ENCODE data around the gene VPS8.

The VPS8 gene

DNA sequence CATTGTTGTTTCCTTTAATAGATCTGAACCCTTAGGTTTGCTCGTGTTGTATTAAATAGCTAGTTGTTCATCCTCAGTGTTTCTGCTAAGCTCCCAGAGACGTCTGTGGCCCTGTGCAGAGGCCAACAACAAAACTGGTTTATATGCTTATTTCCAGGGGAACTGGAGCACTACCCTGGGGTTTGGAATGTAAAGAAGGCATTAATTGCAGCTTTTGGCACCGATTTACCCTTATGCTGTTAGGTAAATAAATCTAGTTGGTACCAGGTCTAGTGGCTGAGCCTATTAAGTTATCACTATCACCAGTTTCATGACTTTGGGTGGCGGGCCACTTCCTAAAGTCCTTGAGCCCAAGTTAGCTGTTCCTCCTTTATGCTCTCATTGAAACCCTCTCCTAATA, 12.0 kb downstream of the VPS8 start:
- DNase-seq (ENCODE audit: low read depth in 2 of 2) = no peak
- H3K4me3 ChIP-seq (replicated peaks in 1 of 2; ENCODE audit: low read depth in 2 of 2, low read length in 2 of 2) = no peak overlapping the region
- TF ChIP-seq, protein P1, sequence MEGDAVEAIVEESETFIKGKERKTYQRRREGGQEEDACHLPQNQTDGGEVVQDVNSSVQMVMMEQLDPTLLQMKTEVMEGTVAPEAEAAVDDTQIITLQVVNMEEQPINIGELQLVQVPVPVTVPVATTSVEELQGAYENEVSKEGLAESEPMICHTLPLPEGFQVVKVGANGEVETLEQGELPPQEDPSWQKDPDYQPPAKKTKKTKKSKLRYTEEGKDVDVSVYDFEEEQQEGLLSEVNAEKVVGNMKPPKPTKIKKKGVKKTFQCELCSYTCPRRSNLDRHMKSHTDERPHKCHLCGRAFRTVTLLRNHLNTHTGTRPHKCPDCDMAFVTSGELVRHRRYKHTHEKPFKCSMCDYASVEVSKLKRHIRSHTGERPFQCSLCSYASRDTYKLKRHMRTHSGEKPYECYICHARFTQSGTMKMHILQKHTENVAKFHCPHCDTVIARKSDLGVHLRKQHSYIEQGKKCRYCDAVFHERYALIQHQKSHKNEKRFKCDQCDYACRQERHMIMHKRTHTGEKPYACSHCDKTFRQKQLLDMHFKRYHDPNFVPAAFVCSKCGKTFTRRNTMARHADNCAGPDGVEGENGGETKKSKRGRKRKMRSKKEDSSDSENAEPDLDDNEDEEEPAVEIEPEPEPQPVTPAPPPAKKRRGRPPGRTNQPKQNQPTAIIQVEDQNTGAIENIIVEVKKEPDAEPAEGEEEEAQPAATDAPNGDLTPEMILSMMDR (IDR thresholded peaks at IDR 0.05; ENCODE audit: low read depth, low read length) = no peak

DNA sequence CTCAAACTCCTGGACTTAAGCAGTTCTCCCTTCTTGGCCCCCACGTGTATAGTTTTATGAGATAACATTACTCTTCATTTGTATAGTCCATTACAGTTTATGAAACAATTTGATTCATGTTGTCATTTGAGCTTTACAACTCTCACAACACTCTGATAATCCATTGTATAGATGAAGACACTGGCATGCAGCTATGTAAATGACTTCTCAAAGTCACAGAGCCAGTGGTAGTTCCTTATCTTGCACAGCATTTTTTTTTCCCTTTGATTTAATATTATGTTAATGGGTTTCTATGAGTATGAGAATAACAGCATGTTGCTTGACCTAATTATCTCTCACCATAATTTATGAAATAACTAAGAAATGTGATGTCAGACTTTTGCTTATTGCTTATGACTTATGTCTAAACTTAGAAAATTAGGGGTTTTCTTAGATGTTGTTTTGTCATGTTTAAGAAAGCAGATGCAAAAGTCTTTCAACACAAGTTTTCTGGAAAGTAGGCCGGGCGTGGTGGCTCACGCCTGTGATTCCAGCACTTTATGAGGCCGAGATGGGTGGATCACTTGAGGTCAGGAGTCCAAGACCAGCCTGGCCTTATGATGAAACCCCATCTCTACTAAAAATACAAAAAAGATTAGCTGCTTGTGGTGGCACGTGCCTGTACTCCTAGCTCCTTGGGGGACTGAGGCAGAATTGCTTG, 13.3 kb downstream of the VPS8 start:
- no peak for DNase-seq (ENCODE audit: low read depth in 2 of 2)

DNA sequence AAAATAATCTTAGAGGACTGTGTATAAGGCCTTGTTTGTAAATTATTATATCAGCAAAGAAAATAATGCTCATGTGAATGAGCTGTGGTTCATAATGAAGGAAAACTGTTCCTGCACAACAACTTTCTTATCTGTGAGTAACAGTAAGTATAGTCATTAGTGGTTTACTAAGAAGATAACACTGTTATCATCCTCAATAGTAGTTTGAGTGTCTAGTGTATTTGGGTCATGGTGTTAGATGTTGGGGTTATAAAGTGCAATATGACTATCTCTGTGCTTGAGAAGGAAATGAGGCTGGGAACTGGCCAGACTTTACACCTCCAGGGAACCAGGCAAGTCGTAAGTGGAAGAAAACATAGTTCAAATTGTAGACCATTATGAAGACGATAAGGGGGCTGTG, 15.6 kb downstream of the VPS8 start:
- no peak for DNase-seq (ENCODE audit: low read depth in 2 of 2)
- no peak overlapping the region for H3K4me3 ChIP-seq (replicated peaks in 1 of 2; ENCODE audit: low read depth in 2 of 2, low read length in 2 of 2)
- TF ChIP-seq, protein P1 (IDR thresholded peaks at IDR 0.05; ENCODE audit: low read depth, low read length) = no peak

More for the DNA sequence above, 13.3 kb downstream of the VPS8 start:
- H3K4me3 ChIP-seq (replicated peaks in 1 of 2; ENCODE audit: low read depth in 2 of 2, low read length in 2 of 2) = no peak overlapping the region
- TF ChIP-seq, protein P1 (IDR thresholded peaks at IDR 0.05; ENCODE audit: low read depth, low read length) = no peak

DNA sequence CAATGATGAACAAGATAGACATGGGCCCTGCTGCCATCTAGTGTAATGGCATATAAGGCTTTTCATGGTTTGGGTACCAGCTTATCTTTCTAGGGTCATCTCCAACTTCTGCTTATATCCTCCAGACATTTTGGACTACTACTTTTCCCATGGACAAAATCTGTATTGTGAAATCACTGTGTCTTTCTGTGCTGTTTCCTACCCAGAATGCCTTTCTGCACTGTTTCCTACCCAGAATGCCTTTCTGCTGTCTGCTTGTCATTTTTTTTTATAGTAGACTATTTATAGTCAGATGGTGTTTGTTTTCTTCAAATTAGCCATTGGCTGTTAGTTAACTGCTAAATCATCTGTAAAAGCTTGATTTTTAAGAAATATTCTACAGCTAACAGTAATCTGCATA, 20.1 kb downstream of the VPS8 start:
- peak in 1 of 2 donors; percentile 8 for DNase-seq (ENCODE audit: low read depth in 2 of 2)
- TF ChIP-seq, protein P1 (IDR thresholded peaks at IDR 0.05; ENCODE audit: low read depth, low read length) = no peak
- H3K4me3 ChIP-seq (replicated peaks in 1 of 2; ENCODE audit: low read depth in 2 of 2, low read length in 2 of 2) = no peak overlapping the region

DNA sequence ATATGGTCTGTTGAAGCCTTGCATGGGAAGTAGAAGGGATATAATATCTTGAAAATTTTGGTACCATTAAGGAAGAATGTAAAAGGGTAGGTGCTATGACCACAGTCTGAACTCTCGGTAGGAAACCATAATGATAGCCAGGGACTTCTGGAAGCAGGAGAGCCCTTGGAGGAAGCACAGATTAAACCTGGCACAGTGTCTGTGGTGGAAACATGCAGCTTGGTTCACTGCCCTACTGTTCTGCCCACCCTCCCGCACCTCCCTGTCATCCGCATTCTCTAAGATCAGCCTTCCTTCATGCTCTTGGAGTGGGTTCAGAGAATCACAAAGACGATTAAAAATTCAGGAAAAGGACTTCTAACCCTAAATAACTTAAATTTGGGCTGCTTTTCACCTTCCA, 20.9 kb downstream of the VPS8 start:
- DNase-seq (ENCODE audit: low read depth in 2 of 2) = no peak
- TF ChIP-seq, protein P1 (IDR thresholded peaks at IDR 0.05; ENCODE audit: low read depth, low read length) = no peak
- H3K4me3 ChIP-seq (replicated peaks in 1 of 2; ENCODE audit: low read depth in 2 of 2, low read length in 2 of 2) = no peak overlapping the region

DNA sequence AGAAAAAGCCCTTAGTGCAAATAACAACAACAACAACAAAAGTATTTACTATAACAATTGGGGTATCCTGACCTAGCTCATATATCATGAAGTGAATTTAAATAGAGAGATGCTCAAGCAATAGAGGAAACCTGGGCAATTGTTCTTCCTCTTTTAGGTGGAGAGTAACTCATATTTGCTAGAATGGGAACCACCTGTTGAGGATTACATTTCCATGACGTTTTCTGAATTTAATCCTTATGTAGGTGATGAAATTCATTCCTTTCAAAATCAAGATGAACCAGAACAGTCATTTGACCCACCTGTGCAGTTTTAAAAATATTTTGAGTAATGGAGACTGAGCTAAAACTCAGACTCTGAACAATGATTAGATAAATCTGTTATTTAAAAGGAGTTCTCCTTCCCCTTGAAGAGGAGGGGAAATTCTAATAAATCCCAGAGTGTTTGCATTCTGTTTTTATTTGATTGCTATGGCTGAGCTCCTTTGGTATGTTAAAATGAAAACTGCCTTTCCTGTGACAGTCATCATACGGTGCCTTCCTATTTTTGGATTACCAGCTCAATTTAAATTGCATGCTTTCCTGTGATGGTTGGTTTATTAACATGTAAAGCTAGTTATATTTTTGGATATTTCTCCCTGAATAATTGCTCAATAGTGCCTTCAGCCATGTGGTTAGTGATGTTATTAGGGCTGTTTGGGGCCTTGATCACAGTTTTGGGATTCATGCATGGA, 24.3 kb downstream of the VPS8 start:
- no peak for DNase-seq (ENCODE audit: low read depth in 2 of 2)
- H3K4me3 ChIP-seq (replicated peaks in 1 of 2; ENCODE audit: low read depth in 2 of 2, low read length in 2 of 2) = no peak overlapping the region
- TF ChIP-seq, protein P1 (IDR thresholded peaks at IDR 0.05; ENCODE audit: low read depth, low read length) = no peak
